ENCODE data around the gene LRRC71.
A peak's percentile ranks its signal among the peaks of the same experiment; 100 is the strongest.
"Not testable (repeated sequence)": the region's sequence is repeated elsewhere in the genome, so short reads cannot be mapped to it uniquely, and the experiment has no call there.

Gene LRRC71

GRCh38 chr1:156905651-156906050, 14.8 kb upstream of the LRRC71 start:
- DNase-seq (ENCODE audit: low read depth in 2 of 2): no peak

- DNase-seq (ENCODE audit: low read depth in 2 of 2): no peak
Measured at GRCh38 chr1:156906206-156906906, 14.1 kb upstream of the LRRC71 start.

- no peak for DNase-seq (ENCODE audit: low read depth in 2 of 2)
Measured at GRCh38 chr1:156908541-156908940, 11.9 kb upstream of the LRRC71 start.

- DNase-seq (ENCODE audit: low read depth in 2 of 2): no peak
Measured at GRCh38 chr1:156908955-156909354, 11.5 kb upstream of the LRRC71 start.

GRCh38 chr1:156909671-156910070, 10.8 kb upstream of the LRRC71 start:
- DNase-seq (ENCODE audit: low read depth in 2 of 2): no peak

- peak in 1 of 2 donors; percentile 34 for DNase-seq (ENCODE audit: low read depth in 2 of 2)
Measured at GRCh38 chr1:156910309-156910782, 10.1 kb upstream of the LRRC71 start.

- DNase-seq (ENCODE audit: low read depth in 2 of 2): no peak
Measured at GRCh38 chr1:156911577-156912298, 8.7 kb upstream of the LRRC71 start.

- DNase-seq (ENCODE audit: low read depth in 2 of 2): no peak
Measured at GRCh38 chr1:156912310-156912709, 8.1 kb upstream of the LRRC71 start.

- no peak for DNase-seq (ENCODE audit: low read depth in 2 of 2)
Measured at GRCh38 chr1:156912861-156913808, 7.3 kb upstream of the LRRC71 start.

GRCh38 chr1:156913809-156914387, 6.5 kb upstream of the LRRC71 start:
- no peak for DNase-seq (ENCODE audit: low read depth in 2 of 2)

- DNase-seq (ENCODE audit: low read depth in 2 of 2): no peak
Measured at GRCh38 chr1:156914440-156914856, 6.0 kb upstream of the LRRC71 start.

GRCh38 chr1:156921053-156921529, 659 bp downstream of the LRRC71 start:
- DNase-seq (ENCODE audit: low read depth in 2 of 2): no peak

- no peak for DNase-seq (ENCODE audit: low read depth in 2 of 2)
Measured at GRCh38 chr1:156922986-156923669, 2.7 kb downstream of the LRRC71 start.

- DNase-seq (ENCODE audit: low read depth in 2 of 2): no peak
Measured at GRCh38 chr1:156923670-156924477, 3.4 kb downstream of the LRRC71 start.

- DNase-seq (ENCODE audit: low read depth in 2 of 2): no peak
Measured at GRCh38 chr1:156924478-156925153, 4.2 kb downstream of the LRRC71 start.

- DNase-seq (ENCODE audit: low read depth in 2 of 2): no peak
Measured at GRCh38 chr1:156925154-156926010, 5.0 kb downstream of the LRRC71 start.

GRCh38 chr1:156926175-156926574, 5.7 kb downstream of the LRRC71 start:
- no peak for DNase-seq (ENCODE audit: low read depth in 2 of 2)

- DNase-seq (ENCODE audit: low read depth in 2 of 2): not testable (repeated sequence)
Measured at GRCh38 chr1:156926695-156927094, 6.3 kb downstream of the LRRC71 start.
